HEK293 (cell line): ENCODE measurements around the gene CENPS.

ENCODE experiments used
- EGR2 ChIP-seq: fragments of 450-650 bp; formaldehyde crosslinking; IDR thresholded peaks from 2 replicates; pipeline ENCODE4 v1.5.1; 2016; ENCODE audit warnings: low read depth, missing biosample characterization, missing genetic modification characterization
- KLF1 ChIP-seq: fragments of 450-650 bp; formaldehyde crosslinking; IDR thresholded peaks from 2 replicates; pipeline ENCODE4 v1.5.1; 2016; ENCODE audit warnings: missing biosample characterization, missing genetic modification characterization
- KLF9 ChIP-seq: fragments of 450-650 bp; formaldehyde crosslinking; IDR thresholded peaks from 2 replicates; pipeline ENCODE4 v1.5.1; 2016; ENCODE audit warnings: missing biosample characterization, missing genetic modification characterization, low read depth
- MEIS1 ChIP-seq: sonication (generic); formaldehyde crosslinking; IDR thresholded peaks from 2 replicates; pipeline ENCODE4 v1.8.1; 2022; ENCODE audit warnings: missing genetic modification reagents, mild to moderate bottlenecking, borderline replicate concordance
- RBAK ChIP-seq: fragments of 450-650 bp; formaldehyde crosslinking; IDR thresholded peaks from 2 replicates; pipeline ENCODE4 v1.5.1; 2016; ENCODE audit warnings: missing biosample characterization, missing genetic modification characterization
- YY2 ChIP-seq: fragments of 450-650 bp; formaldehyde crosslinking; IDR thresholded peaks from 2 replicates; pipeline ENCODE4 v1.5.1; 2016; ENCODE audit warnings: missing biosample characterization, missing genetic modification characterization
- ZEB2 ChIP-seq: fragments of 450-650 bp; formaldehyde crosslinking; IDR thresholded peaks from 2 replicates; pipeline ENCODE4 v1.5.1; 2016; ENCODE audit warnings: missing biosample characterization, missing genetic modification characterization
- ZNF121 ChIP-seq: fragments of 450-650 bp; formaldehyde crosslinking; IDR thresholded peaks from 2 replicates; pipeline ENCODE4 v1.5.1; 2016; ENCODE audit warnings: missing biosample characterization, missing genetic modification characterization
- ZNF223 ChIP-seq: fragments of 450-650 bp; formaldehyde crosslinking; IDR thresholded peaks from 2 replicates; pipeline ENCODE4 v1.5.1; 2016; ENCODE audit warnings: missing biosample characterization, missing genetic modification characterization
- ZNF404 ChIP-seq: fragments of 450-650 bp; formaldehyde crosslinking; IDR thresholded peaks from 2 replicates; pipeline ENCODE4 v1.5.1; 2017; ENCODE audit warnings: missing biosample characterization, missing genetic modification characterization
- ZNF48 ChIP-seq: fragments of 450-650 bp; formaldehyde crosslinking; IDR thresholded peaks from 2 replicates; pipeline ENCODE4 v1.5.1; 2016; ENCODE audit warnings: missing biosample characterization, missing genetic modification characterization
- ZNF501 ChIP-seq: fragments of 450-650 bp; formaldehyde crosslinking; IDR thresholded peaks from 2 replicates; pipeline ENCODE4 v1.5.1; 2016; ENCODE audit warnings: missing biosample characterization, missing genetic modification characterization
- ZNF521 ChIP-seq: fragments of 450-650 bp; formaldehyde crosslinking; IDR thresholded peaks from 2 replicates; pipeline ENCODE4 v1.5.1; 2017; ENCODE audit warnings: missing biosample characterization, mild to moderate bottlenecking, missing genetic modification characterization
- ZNF529 ChIP-seq: fragments of 450-650 bp; formaldehyde crosslinking; IDR thresholded peaks from 2 replicates; pipeline ENCODE4 v1.5.1; 2017; ENCODE audit warnings: missing genetic modification characterization, missing biosample characterization; ENCODE audit not compliant: insufficient replicate concordance
- ZNF544 ChIP-seq: fragments of 450-650 bp; formaldehyde crosslinking; IDR thresholded peaks from 2 replicates; pipeline ENCODE4 v1.5.0; 2017; ENCODE audit warnings: missing biosample characterization, missing genetic modification characterization
- ZNF560 ChIP-seq: fragments of 450-650 bp; formaldehyde crosslinking; IDR thresholded peaks from 2 replicates; pipeline ENCODE4 v1.5.1; 2017; ENCODE audit warnings: missing biosample characterization, missing genetic modification characterization, borderline replicate concordance
- ZNF600 ChIP-seq: fragments of 450-650 bp; formaldehyde crosslinking; IDR thresholded peaks from 2 replicates; pipeline ENCODE4 v1.5.1; 2016; ENCODE audit warnings: missing biosample characterization, missing genetic modification characterization
- ZNF629 ChIP-seq: fragments of 450-650 bp; formaldehyde crosslinking; IDR thresholded peaks from 2 replicates; pipeline ENCODE4 v1.5.1; 2017; ENCODE audit warnings: missing biosample characterization, missing genetic modification characterization
- ZNF768 ChIP-seq: fragments of 450-650 bp; formaldehyde crosslinking; IDR thresholded peaks from 2 replicates; pipeline ENCODE4 v1.5.1; 2018; ENCODE audit warnings: missing biosample characterization, mild to moderate bottlenecking, missing genetic modification characterization
- ZNF791 ChIP-seq: fragments of 450-650 bp; formaldehyde crosslinking; IDR thresholded peaks from 2 replicates; pipeline ENCODE4 v1.5.1; 2016; ENCODE audit warnings: missing biosample characterization, missing genetic modification characterization
- ZNF837 ChIP-seq: fragments of 450-650 bp; formaldehyde crosslinking; IDR thresholded peaks from 2 replicates; pipeline ENCODE4 v1.5.1; 2016; ENCODE audit warnings: missing biosample characterization, missing genetic modification characterization
- ZXDB ChIP-seq: fragments of 450-650 bp; formaldehyde crosslinking; IDR thresholded peaks from 2 replicates; pipeline ENCODE4 v1.5.1; 2016; ENCODE audit warnings: missing biosample characterization, missing genetic modification characterization
- TF ChIP-seq, protein P1 (sequence below): fragments of 450-650 bp; formaldehyde crosslinking; IDR thresholded peaks from 2 replicates; pipeline ENCODE4 v1.5.1; 2017; ENCODE audit warnings: missing biosample characterization, missing genetic modification characterization
- TF ChIP-seq, protein P2 (sequence below): fragments of 450-650 bp; formaldehyde crosslinking; IDR thresholded peaks from 2 replicates; pipeline ENCODE4 v1.5.1; 2016; ENCODE audit warnings: missing biosample characterization, missing genetic modification characterization
- TF ChIP-seq, protein P3 (sequence below): fragments of 450-650 bp; formaldehyde crosslinking; IDR thresholded peaks from 2 replicates; pipeline ENCODE4 v1.5.1; 2016; ENCODE audit warnings: missing biosample characterization, missing genetic modification characterization, borderline replicate concordance
- TF ChIP-seq, protein P4 (sequence below): fragments of 450-650 bp; formaldehyde crosslinking; conservative IDR thresholded peaks from 2 replicates; pipeline ENCODE4 v1.5.1; 2016; ENCODE audit warnings: low read depth, missing biosample characterization, missing genetic modification characterization
- TF ChIP-seq, protein P5 (sequence below): fragments of 450-650 bp; formaldehyde crosslinking; IDR thresholded peaks from 2 replicates; pipeline ENCODE4 v1.5.1; 2016; ENCODE audit warnings: missing biosample characterization, missing genetic modification characterization

Gene CENPS

DNA sequence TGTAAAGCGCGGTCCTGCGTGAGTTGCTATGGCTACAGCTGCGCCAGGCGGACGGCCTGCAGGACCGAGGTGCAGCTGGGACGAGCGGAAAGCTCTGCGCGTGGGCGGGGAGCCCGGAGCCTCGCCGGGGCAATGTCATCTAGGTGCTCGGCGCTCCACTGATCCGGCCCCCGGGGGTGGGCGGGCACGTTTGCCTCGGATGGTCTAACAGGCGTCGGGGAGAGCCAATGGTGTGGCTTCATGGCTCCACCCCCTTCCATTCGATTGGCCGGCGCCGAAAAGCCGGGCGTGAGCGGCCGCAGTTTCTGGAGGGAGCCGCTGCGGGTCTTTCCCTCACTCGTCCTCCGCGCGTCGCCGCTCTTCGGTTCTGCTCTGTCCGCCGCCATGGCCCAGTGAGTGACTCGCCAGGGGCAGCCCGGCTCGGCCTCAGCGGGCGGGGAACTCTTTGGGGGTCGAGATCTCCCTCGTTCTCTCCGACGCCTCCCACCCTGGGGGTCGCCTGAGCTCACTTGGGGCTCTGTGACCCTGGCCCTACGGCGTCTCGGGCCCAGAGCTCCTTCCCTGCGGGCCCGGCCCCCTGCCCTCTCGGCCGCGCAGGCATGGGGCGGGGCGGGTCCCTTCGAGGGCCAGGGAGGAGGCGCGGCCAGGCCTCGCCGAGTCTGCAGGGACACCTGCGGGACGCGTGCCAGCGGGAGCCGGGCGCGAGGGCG is 31.3 kb upstream of the CENPS start, which contains the start of gene PGD (continued):
- TF ChIP-seq, protein P1, sequence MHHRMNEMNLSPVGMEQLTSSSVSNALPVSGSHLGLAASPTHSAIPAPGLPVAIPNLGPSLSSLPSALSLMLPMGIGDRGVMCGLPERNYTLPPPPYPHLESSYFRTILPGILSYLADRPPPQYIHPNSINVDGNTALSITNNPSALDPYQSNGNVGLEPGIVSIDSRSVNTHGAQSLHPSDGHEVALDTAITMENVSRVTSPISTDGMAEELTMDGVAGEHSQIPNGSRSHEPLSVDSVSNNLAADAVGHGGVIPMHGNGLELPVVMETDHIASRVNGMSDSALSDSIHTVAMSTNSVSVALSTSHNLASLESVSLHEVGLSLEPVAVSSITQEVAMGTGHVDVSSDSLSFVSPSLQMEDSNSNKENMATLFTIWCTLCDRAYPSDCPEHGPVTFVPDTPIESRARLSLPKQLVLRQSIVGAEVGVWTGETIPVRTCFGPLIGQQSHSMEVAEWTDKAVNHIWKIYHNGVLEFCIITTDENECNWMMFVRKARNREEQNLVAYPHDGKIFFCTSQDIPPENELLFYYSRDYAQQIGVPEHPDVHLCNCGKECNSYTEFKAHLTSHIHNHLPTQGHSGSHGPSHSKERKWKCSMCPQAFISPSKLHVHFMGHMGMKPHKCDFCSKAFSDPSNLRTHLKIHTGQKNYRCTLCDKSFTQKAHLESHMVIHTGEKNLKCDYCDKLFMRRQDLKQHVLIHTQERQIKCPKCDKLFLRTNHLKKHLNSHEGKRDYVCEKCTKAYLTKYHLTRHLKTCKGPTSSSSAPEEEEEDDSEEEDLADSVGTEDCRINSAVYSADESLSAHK (tag by site-specific recombination): no peak
- TF ChIP-seq EGR2 (tag by site-specific recombination) (peak; percentile 87), ZEB2 (tag by site-specific recombination) (peak; percentile 94), ZNF791 (tag by site-specific recombination) (no peak), ZNF521 (tag by site-specific recombination) (no peak), ZNF544 (no peak), KLF9 (tag by site-specific recombination) (peak; percentile 86), ZNF501 (tag by site-specific recombination) (peak; percentile 94), MEIS1 (CRISPR knock-in tag) (no peak), ZXDB (tag by site-specific recombination) (peak; percentile 96), ZNF560 (tag by site-specific recombination) (no peak), ZNF223 (tag by site-specific recombination) (no peak), RBAK (tag by site-specific recombination) (no peak), ZNF529 (tag by site-specific recombination) (no peak), KLF1 (tag by site-specific recombination) (peak; percentile 73), ZNF600 (tag by site-specific recombination) (peak; percentile 62), ZNF121 (tag by site-specific recombination) (peak; percentile 83), ZNF404 (no peak), YY2 (tag by site-specific recombination) (peak; percentile 85), ZNF768 (tag by site-specific recombination) (no peak), ZNF629 (tag by site-specific recombination) (peak; percentile 58), ZNF837 (no peak), ZNF48 (no peak)
- TF ChIP-seq, protein P2, sequence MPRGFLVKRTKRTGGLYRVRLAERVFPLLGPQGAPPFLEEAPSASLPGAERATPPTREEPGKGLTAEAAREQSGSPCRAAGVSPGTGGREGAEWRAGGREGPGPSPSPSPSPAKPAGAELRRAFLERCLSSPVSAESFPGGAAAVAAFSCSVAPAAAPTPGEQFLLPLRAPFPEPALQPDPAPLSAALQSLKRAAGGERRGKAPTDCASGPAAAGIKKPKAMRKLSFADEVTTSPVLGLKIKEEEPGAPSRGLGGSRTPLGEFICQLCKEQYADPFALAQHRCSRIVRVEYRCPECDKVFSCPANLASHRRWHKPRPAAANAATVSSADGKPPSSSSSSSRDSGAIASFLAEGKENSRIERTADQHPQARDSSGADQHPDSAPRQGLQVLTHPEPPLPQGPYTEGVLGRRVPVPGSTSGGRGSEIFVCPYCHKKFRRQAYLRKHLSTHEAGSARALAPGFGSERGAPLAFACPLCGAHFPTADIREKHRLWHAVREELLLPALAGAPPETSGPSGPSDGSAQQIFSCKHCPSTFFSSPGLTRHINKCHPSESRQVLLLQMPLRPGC (tag by site-specific recombination): peak; percentile 20; the same call in 1 of the 2 replicates
- TF ChIP-seq, protein P3, sequence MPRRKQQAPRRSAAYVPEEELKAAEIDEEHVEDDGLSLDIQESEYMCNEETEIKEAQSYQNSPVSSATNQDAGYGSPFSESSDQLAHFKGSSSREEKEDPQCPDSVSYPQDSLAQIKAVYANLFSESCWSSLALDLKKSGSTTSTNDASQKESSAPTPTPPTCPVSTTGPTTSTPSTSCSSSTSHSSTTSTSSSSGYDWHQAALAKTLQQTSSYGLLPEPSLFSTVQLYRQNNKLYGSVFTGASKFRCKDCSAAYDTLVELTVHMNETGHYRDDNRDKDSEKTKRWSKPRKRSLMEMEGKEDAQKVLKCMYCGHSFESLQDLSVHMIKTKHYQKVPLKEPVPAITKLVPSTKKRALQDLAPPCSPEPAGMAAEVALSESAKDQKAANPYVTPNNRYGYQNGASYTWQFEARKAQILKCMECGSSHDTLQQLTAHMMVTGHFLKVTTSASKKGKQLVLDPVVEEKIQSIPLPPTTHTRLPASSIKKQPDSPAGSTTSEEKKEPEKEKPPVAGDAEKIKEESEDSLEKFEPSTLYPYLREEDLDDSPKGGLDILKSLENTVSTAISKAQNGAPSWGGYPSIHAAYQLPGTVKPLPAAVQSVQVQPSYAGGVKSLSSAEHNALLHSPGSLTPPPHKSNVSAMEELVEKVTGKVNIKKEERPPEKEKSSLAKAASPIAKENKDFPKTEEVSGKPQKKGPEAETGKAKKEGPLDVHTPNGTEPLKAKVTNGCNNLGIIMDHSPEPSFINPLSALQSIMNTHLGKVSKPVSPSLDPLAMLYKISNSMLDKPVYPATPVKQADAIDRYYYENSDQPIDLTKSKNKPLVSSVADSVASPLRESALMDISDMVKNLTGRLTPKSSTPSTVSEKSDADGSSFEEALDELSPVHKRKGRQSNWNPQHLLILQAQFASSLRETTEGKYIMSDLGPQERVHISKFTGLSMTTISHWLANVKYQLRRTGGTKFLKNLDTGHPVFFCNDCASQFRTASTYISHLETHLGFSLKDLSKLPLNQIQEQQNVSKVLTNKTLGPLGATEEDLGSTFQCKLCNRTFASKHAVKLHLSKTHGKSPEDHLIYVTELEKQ (tag by site-specific recombination): no peak; the same call in 1 of the 2 replicates
- TF ChIP-seq, protein P4, sequence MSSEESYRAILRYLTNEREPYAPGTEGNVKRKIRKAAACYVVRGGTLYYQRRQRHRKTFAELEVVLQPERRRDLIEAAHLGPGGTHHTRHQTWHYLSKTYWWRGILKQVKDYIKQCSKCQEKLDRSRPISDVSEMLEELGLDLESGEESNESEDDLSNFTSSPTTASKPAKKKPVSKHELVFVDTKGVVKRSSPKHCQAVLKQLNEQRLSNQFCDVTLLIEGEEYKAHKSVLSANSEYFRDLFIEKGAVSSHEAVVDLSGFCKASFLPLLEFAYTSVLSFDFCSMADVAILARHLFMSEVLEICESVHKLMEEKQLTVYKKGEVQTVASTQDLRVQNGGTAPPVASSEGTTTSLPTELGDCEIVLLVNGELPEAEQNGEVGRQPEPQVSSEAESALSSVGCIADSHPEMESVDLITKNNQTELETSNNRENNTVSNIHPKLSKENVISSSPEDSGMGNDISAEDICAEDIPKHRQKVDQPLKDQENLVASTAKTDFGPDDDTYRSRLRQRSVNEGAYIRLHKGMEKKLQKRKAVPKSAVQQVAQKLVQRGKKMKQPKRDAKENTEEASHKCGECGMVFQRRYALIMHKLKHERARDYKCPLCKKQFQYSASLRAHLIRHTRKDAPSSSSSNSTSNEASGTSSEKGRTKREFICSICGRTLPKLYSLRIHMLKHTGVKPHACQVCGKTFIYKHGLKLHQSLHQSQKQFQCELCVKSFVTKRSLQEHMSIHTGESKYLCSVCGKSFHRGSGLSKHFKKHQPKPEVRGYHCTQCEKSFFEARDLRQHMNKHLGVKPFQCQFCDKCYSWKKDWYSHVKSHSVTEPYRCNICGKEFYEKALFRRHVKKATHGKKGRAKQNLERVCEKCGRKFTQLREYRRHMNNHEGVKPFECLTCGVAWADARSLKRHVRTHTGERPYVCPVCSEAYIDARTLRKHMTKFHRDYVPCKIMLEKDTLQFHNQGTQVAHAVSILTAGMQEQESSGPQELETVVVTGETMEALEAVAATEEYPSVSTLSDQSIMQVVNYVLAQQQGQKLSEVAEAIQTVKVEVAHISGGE (tag by site-specific recombination): peak; percentile 75; the same call in 1 of the 2 replicates
- TF ChIP-seq, protein P5, sequence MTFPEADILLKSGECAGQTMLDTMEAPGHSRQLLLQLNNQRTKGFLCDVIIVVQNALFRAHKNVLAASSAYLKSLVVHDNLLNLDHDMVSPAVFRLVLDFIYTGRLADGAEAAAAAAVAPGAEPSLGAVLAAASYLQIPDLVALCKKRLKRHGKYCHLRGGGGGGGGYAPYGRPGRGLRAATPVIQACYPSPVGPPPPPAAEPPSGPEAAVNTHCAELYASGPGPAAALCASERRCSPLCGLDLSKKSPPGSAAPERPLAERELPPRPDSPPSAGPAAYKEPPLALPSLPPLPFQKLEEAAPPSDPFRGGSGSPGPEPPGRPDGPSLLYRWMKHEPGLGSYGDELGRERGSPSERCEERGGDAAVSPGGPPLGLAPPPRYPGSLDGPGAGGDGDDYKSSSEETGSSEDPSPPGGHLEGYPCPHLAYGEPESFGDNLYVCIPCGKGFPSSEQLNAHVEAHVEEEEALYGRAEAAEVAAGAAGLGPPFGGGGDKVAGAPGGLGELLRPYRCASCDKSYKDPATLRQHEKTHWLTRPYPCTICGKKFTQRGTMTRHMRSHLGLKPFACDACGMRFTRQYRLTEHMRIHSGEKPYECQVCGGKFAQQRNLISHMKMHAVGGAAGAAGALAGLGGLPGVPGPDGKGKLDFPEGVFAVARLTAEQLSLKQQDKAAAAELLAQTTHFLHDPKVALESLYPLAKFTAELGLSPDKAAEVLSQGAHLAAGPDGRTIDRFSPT (tag by site-specific recombination): no peak; the same call in 1 of the 2 replicates
